OCI-LY7 (cell line): ENCODE results near the gene PEMT.

Experiments used
- CTCF ChIP-seq: fragments of 200-600 bp; sonication (generic); conservative IDR thresholded peaks from 2 replicates; pipeline ENCODE4 v1.5.1; 2014; ENCODE audit warnings: mild to moderate bottlenecking, antibody characterized with exemption, low read length, moderate library complexity, mixed read lengths
- EZH2phosphoT487 ChIP-seq: fragments of 200-600 bp; sonication (generic); IDR thresholded peaks from 2 replicates; pipeline ENCODE4 v1.6.1; 2018; ENCODE audit warnings: low read depth, borderline replicate concordance, mild to moderate bottlenecking, mixed run types, antibody characterized with exemption, low read length, moderate library complexity, mixed read lengths

- TF ChIP-seq CTCF (no peak), EZH2phosphoT487 (no peak)
Observed at GRCh38 chr17:17593222-17593620, 1.7 kb upstream of the PEMT start.
